SJCRH30 (cell line): ENCODE measurements around the gene CD83. TPM values are rescaled to one million over a fixed set of nuclear protein-coding genes. Genes with fewer than 3 reads are reported as not detected.

Experiments used
- DNase-seq, 2 experiments: peaks; one replicate each; pipeline ENCODE4 v3.0.0-alpha.2; 2015 to 2020
- H3K27ac ChIP-seq: fragments of 250-450 bp; sonication (Bioruptor Pico); 2 replicates; pipeline ENCODE4 v1.5.1; 2020; ENCODE audit warnings: mild to moderate bottlenecking, moderate library complexity
- H3K27me3 ChIP-seq: fragments of 250-450 bp; sonication (Bioruptor Pico); 2 replicates; pipeline ENCODE4 v1.5.1; 2020; ENCODE audit warnings: mild to moderate bottlenecking, moderate library complexity
- H3K36me3 ChIP-seq: fragments of 250-450 bp; sonication (Bioruptor Pico); 2 replicates; pipeline ENCODE4 v1.5.1; 2020; ENCODE audit warnings: mild to moderate bottlenecking, moderate library complexity
- H3K4me1 ChIP-seq: fragments of 250-450 bp; sonication (Bioruptor Pico); 2 replicates; pipeline ENCODE4 v1.5.1; 2020; ENCODE audit warnings: mild to moderate bottlenecking, moderate library complexity
- H3K4me3 ChIP-seq: fragments of 250-450 bp; sonication (Bioruptor Pico); 2 replicates; pipeline ENCODE4 v1.5.1; 2020; ENCODE audit warnings: mild to moderate bottlenecking, moderate library complexity
- H3K9me3 ChIP-seq: fragments of 250-450 bp; sonication (Bioruptor Pico); replicated peaks from 2 replicates; pipeline ENCODE4 v1.5.1; 2020; ENCODE audit warnings: mild to moderate bottlenecking, moderate library complexity
- total RNA-seq: library from RNA; depleted of rRNA; stranded (reverse); fragments of >200 nt; shearing (Covaris generic); gene quantifications from 2 replicates; pipeline ENCODE4 v1.2.3, GENCODE V29; 2014

The CD83 gene
- total RNA-seq, 1 experiment from 2014 or later, result 15.0 TPM

DNA sequence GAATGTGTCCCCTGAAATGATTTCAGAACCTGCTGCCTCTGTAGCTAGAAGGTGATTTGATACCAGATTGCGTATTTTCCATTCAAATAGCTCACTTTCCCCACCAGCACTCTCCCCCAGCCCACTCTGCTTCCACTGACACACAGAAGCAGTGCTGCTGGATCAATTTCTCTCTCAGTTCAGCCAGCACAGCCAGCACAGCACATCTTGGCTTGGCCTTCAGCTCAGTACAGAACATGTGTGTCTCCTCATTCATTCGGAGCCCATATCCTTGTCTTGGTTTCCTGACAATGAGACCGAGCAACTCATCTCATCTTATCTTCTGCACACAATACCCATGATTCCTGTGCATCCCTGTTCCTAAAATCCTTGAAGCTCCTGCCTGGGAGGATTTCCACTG, 33.8 kb upstream of the CD83 start:
- Histone ChIP-seq H3K27ac (no peak overlapping the region), H3K36me3 (no peaks in the 10 kb centered on the region), H3K4me3 (no peak overlapping the region), H3K9me3 (no peaks in the 10 kb centered on the region), H3K27me3 (no peaks in the 10 kb centered on the region), H3K4me1 (peaks cover 8% of the 10 kb centered on the region; the same call in 1 of the 2 replicates)
- DNase-seq, result no peak

DNA sequence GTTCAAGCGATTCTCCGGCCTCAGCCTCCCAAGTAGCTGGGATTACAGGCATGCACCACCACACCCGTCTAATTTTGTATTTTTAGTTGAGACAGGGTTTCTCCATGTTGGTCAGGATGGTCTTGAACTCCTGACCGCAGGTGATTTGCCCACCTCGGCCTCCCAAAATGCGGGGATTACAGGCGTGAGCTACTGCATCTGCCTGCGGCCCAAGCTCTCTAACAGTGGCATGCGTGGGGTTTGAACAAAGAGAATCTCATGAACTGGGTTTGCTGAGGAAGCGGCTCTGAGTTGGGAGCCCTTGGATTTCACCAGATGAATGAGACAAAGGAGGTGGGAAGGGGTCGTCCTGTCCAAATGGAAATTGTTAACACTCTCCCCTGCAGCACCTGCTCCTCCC, 33.2 kb upstream of the CD83 start:
- DNase-seq, result no peak

DNA sequence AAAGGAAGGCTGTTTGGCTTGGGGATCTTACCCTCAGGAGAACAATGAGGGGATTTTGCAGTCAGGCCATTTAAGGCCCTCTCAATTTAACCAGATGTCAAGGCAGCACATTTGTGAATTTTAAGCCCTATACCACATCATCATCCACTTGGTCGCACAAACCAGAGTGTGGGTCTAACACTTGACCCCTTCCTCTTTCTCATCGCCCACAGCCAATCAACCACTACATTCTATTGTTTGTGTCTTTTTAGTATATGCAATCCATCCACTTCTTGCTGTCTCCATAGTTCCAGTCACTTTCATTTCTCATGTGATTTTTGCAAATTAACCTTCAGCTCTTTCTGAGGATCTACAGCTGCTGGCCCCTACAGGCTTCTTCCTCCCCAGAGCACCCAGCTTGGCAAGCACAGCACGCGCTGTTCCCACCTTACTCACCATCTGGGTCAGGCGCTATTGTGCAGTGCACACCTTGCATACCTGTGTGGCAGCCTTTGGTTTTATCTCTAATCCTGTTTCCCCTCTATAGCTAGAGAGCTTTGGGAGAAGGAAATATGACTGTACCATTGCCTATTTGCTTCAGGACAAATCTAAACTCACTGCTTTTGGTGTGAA, 32.3 kb upstream of the CD83 start:
- no peaks in the 10 kb centered on the region for H3K9me3 ChIP-seq
- H3K27ac ChIP-seq, result no peak overlapping the region
- H3K27me3 ChIP-seq, result no peaks in the 10 kb centered on the region
- no peak overlapping the region for H3K4me3 ChIP-seq
- DNase-seq, result no peak
- no peaks in the 10 kb centered on the region for H3K36me3 ChIP-seq
- H3K4me1 ChIP-seq, result no peaks in the 10 kb centered on the region

More for the DNA sequence above, 33.2 kb upstream of the CD83 start:
- Histone ChIP-seq H3K9me3 (no peaks in the 10 kb centered on the region), H3K27me3 (no peaks in the 10 kb centered on the region), H3K4me3 (no peak overlapping the region), H3K27ac (no peak overlapping the region), H3K4me1 (peaks cover 4% of the 10 kb centered on the region; the same call in 1 of the 2 replicates), H3K36me3 (no peaks in the 10 kb centered on the region)

DNA sequence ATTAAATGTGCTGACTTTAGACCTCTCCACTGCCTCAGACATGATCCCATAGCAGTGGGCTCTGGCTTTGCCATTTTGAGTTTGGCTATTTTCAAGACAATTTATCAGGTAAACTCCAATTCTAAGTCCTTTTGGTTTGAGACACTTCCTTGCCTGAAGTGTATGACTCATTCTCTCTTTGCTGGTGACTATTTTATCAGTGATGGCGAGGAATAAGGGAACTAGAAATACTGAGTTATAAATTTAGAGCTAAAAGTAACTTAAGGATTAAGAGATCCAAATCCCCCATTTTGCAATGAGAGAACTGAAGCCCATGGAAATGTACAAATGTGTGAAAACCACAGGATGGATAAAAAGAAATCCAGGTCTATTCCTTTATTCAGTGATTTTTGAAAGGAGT, 30.9 kb upstream of the CD83 start:
- Histone ChIP-seq H3K4me1 (no peaks in the 10 kb centered on the region), H3K27ac (no peak overlapping the region), H3K36me3 (no peaks in the 10 kb centered on the region), H3K27me3 (no peaks in the 10 kb centered on the region), H3K9me3 (no peaks in the 10 kb centered on the region), H3K4me3 (no peak overlapping the region)
- DNase-seq, result no peak

DNA sequence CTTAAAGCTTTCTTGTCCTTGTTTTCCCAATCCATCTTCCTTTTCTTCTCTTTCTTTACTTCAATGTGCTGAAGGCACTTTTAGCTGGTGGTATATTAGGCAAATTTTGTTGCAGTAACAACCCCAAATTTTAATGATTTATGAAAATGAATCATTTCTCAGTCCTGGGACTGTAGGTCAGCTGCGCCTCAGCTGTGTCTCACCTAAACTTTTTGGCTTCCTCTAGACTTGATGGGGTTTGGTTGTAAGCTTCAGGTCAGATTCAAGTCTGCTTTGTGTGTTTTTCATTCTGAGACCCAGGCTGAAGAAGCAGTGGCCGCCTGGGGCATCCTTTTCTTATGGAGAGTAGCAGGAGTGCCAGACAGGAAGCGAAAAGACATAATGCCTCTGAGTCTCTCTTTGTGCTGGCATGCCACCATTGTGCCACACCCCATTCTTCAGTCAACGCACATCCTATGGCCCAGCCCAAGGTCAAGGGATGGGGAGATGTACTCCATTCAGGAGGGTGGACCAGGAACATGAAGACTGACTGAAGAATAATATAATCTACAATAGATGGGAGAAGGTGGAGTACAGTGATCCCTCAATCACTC, 28.9 kb upstream of the CD83 start:
- Histone ChIP-seq H3K9me3 (no peaks in the 10 kb centered on the region), H3K27ac (no peak overlapping the region), H3K4me3 (no peak overlapping the region), H3K27me3 (no peaks in the 10 kb centered on the region), H3K36me3 (no peaks in the 10 kb centered on the region), H3K4me1 (no peaks in the 10 kb centered on the region)
- DNase-seq, result no peak

DNA sequence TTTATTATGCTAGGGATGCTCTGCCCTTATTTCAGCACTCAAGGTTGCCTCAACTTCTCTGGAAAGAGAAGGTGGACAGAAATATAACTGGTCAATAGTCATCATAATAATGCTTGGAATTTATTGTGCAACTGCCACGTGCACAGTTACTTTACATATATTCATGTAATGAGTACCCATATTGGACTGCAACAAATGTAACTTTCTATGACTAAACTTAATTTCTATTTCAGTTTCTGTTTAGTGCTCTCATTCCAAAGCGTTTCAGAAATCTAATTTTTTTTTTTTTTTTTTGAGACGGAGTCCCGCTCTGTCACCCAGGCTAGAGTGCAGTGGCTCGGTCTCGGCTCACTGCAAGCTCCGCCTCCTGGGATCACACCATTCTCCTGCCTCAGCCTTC, 28.3 kb upstream of the CD83 start:
- Histone ChIP-seq H3K9me3 (no peaks in the 10 kb centered on the region), H3K4me1 (no peaks in the 10 kb centered on the region), H3K36me3 (no peaks in the 10 kb centered on the region), H3K27me3 (no peaks in the 10 kb centered on the region), H3K27ac (no peak overlapping the region), H3K4me3 (no peak overlapping the region)
- DNase-seq, result no peak

DNA sequence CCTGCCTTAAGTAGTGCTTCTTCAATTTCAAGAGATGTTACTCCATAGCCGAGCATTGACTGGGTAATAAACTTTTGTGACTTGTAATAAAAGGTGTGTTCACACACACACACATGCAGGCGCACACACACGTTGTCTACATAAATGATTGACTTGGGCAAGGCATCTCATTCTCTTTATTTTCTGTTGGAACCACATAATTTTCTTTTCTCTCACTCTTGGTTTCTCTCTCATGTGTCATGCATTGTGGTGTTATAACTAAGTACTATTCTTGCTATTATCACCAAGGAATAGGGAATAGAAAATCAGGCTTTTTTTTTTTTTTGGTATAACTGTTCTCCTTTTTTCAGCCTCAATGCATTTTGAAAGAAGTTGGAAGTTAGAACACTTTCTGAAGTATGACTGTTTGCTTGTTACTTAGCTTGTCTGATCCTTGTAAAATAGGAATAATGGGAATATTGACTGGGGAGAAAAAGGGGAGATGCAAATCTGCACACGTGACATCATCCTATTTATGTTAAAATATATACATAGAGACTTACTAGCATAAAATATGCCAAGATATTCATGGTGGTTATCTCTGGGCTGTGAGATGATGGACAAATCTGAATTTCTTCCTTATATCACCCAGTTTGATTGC, 26.1 kb upstream of the CD83 start:
- Histone ChIP-seq H3K27ac (no peak overlapping the region), H3K36me3 (no peaks in the 10 kb centered on the region), H3K4me1 (no peaks in the 10 kb centered on the region), H3K4me3 (no peak overlapping the region), H3K27me3 (no peaks in the 10 kb centered on the region), H3K9me3 (no peaks in the 10 kb centered on the region)
- no peak for DNase-seq

DNA sequence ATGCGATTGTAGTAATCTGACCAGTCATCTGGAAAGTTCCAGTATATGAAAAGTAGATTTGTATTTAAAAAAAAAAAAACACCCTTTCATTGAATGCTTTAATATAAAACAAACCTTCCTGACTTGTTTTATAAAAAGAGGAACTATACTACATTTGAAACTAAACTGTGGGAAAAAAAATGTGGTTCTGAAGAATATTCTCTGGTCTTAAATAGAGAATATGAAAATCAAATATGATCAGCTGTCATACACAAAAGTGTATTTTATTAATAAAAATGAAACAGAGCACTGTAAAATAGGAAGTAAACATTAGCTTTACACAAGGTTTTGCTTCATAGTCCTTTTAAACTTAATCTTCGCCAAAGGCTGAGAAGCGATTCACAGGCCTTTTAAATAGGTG, 25.3 kb upstream of the CD83 start:
- no peaks in the 10 kb centered on the region for H3K9me3 ChIP-seq
- no peak overlapping the region for H3K27ac ChIP-seq
- no peaks in the 10 kb centered on the region for H3K4me1 ChIP-seq
- no peak for DNase-seq
- no peak overlapping the region for H3K4me3 ChIP-seq
- no peaks in the 10 kb centered on the region for H3K36me3 ChIP-seq
- H3K27me3 ChIP-seq, result no peaks in the 10 kb centered on the region

DNA sequence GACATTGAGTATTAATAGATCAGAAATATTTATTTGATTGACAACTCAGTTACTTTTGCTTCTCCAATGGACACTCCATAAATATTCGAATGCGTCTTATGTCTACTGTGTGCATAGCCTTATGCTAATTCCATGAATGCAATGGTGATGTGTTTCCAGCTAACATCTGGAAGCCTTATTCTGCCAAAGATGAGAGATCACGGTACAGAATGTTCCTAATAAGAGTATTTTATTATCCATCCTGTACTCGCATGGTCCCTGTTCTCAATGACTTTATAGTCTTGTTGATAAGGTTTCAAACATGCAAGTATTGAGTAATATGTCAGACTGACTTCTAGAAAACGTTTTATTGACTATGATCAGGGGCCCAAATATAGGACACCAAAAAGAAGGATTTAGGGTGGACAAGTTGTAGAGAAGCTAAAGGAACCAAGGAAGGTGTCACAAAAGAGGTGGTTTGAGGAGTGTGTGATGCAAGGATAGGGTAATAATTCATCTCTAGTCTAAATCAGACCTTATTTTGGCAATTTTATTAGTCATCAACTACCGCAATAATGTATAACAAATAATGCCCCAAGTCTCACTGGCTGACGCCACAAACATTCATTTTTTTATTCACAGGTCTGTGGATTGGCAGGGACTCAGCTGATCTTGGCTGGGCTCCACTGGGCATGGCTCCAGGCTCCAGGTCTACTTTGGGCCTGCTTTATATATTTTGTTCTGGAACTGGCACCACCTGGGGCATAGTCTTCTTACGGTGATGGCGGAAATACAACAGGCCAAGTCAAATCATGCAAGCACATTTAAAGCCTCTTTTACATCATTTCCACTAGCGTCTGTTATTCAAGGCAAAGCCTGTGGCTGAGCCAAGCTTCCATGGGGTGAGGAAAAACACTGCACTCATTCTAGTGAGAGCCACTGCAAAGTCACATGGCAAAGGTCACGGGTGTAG, 24.5 kb upstream of the CD83 start:
- Histone ChIP-seq H3K9me3 (no peaks in the 10 kb centered on the region), H3K27me3 (no peaks in the 10 kb centered on the region), H3K4me1 (no peaks in the 10 kb centered on the region), H3K4me3 (no peak overlapping the region), H3K36me3 (no peaks in the 10 kb centered on the region), H3K27ac (no peak overlapping the region)
- DNase-seq, result no peak

DNA sequence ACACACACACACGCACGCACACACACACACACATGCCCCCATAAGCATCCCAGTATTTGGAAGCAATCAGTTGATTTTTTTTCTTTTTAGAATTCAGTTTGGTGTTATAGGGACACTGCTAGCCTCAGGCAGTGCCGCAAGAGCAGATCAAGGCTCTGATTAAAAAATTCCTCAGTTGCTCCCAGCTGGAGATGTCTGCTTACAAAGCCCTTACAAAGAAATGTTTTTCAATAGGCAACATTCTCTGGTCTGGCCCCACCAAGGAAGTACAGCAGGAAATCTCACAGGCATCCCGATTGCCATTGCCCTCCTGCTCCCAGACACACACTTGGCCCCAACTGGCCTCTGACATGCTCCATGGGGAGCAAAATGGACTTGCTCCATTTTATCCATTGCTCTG, 22.9 kb upstream of the CD83 start:
- H3K9me3 ChIP-seq, result no peaks in the 10 kb centered on the region
- no peak overlapping the region for H3K4me3 ChIP-seq
- no peaks in the 10 kb centered on the region for H3K36me3 ChIP-seq
- no peak for DNase-seq
- H3K27me3 ChIP-seq, result no peaks in the 10 kb centered on the region
- no peak overlapping the region for H3K27ac ChIP-seq
- no peaks in the 10 kb centered on the region for H3K4me1 ChIP-seq

DNA sequence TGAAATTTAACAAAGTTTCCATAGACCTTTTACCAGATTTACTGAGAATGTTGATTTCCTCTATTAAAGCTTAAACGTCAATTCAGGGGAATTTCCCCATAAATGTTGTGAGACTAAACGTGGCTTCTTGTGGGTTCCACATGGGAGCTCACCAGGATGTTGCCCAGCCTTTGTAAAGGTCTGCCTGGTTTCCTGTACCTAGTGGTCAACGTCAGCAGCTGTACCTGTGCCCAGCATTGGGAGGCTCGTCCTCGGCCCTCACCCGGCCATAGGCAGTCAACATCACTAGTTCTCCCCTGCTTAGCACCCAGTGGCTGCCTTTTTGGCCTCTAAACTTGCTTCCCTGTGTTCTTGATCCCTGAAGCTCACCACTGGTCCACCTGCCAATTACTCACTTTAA, 22.1 kb upstream of the CD83 start:
- Histone ChIP-seq H3K9me3 (no peaks in the 10 kb centered on the region), H3K36me3 (no peaks in the 10 kb centered on the region), H3K27me3 (no peaks in the 10 kb centered on the region), H3K4me1 (no peaks in the 10 kb centered on the region), H3K27ac (no peak overlapping the region), H3K4me3 (no peak overlapping the region)
- no peak for DNase-seq

DNA sequence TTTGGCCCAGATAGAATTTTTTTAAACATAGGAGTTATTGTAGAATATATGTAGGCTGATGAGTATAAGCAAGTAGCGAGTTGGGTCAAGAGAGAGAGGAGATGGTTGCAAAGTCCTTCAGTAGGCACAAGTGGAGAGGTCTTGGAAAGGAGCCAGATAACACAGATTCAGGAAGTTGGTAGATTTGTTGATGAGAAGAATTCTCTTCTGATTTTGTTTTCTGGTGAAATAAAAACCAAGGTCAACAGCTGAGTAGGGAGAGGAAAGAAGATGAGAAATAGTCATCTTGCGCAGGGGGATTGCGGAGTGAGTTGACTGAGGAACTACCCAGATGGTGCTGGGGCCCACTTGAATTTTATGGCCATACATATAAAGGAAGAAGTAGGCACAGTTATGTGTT, 17.4 kb upstream of the CD83 start:
- Histone ChIP-seq H3K4me3 (no peak overlapping the region), H3K9me3 (no peaks in the 10 kb centered on the region), H3K4me1 (no peaks in the 10 kb centered on the region), H3K27ac (no peak overlapping the region), H3K27me3 (no peaks in the 10 kb centered on the region), H3K36me3 (no peaks in the 10 kb centered on the region)
- DNase-seq, result no peak

DNA sequence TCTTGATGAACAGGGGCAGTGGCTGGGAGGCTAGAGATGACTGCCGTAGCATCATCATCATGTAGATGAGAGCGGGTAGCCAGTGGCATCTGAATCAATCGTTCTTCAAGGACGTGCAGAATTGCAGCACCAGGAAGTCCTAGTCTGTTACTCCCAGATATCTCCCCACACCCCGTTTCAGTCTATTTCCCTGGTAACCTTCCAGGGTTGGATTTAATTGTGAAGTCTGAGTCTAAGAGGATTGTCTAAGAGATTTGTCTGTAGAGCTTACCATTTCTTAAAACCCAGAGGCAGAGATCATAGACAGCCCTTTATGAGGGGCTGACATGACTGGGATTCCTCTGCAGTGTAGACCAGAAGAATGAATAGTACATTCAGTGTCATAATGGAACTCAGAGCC, 16.6 kb upstream of the CD83 start:
- no peaks in the 10 kb centered on the region for H3K4me1 ChIP-seq
- H3K9me3 ChIP-seq, result no peaks in the 10 kb centered on the region
- DNase-seq, result no peak
- no peak overlapping the region for H3K27ac ChIP-seq
- H3K36me3 ChIP-seq, result no peaks in the 10 kb centered on the region
- no peak overlapping the region for H3K4me3 ChIP-seq
- H3K27me3 ChIP-seq, result no peaks in the 10 kb centered on the region

DNA sequence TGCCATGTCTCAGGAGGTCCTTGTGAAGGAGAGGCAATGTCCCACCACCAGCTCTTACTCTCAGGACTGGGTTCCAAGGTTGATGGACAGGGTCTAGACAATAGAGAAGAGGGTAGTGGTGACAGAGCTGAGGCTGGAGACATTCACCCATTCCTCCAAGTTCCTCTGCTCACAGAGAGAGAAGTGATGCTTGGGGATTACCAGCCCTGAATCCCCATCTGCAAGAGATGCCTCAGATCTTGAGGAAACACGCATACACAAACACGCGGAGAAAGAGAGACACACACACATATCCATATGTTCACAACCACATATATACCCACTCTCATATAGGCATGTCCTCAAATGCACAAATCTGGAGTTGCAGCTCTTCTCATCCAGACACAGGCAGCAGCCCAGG, 15.2 kb upstream of the CD83 start:
- Histone ChIP-seq H3K4me1 (no peaks in the 10 kb centered on the region), H3K27me3 (no peaks in the 10 kb centered on the region), H3K9me3 (no peaks in the 10 kb centered on the region), H3K4me3 (no peak overlapping the region), H3K27ac (no peak overlapping the region), H3K36me3 (no peaks in the 10 kb centered on the region)
- DNase-seq, result no peak

DNA sequence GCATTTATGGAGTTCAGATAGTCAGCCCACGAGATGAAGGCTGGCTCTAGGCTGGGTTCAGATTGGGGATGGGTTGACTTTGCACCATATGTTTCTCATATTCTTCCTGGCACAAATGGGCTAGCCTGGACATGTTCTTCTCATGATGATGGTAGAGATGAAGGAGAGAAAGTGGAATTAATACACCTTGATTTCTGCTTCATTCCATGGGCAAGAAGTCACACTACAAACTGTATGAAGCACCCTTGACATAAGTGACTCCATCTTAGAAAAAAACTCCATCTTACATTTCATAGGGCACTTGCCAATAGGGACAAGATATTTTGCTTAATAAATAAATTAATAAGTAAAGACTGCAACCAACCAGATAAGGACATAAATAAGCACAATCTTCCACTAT, 12.0 kb upstream of the CD83 start:
- DNase-seq, result no peak
- Histone ChIP-seq H3K4me1 (no peaks in the 10 kb centered on the region), H3K27ac (no peak overlapping the region), H3K36me3 (no peaks in the 10 kb centered on the region), H3K27me3 (no peaks in the 10 kb centered on the region), H3K9me3 (no peaks in the 10 kb centered on the region), H3K4me3 (no peak overlapping the region)
